ENCODE data around the gene DGKD.

Gene DGKD

DNA sequence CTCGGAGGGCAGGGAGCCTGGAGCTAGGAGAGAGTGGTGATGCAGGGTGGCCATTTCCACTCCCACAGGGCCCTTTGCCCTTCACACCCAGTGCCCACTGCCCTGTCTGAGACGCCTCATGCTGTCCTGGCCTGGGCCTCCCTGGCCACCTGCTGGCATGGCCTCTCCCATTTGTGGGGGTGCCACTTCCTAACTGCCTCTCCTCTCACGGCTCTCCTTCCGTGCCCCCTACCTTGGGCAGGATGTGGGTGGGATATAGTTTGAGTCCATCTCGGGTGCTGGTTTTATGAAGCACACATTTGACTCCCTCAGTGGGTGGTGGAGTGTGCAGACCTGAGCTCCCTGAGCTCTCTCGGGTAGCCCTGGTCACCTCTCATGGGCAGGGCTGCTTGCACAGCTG, 46.0 kb downstream of the DGKD start:
- Histone ChIP-seq H3K27me3 (no peaks in the 10 kb centered on the region), H3K4me1 (no peaks in the 10 kb centered on the region), H3K4me3 (ENCODE audit: low read depth, low read length) (no peak overlapping the region), H3K36me3 (peaks cover 10% of the 10 kb centered on the region; the same call in 1 of the 2 replicates), H3K9me3 (no peaks in the 10 kb centered on the region)
- no peak for DNase-seq
- no peak for TF ChIP-seq CTCF (IDR thresholded peaks at IDR 0.05; ENCODE audit: low read depth, low read length)

- no peaks in the 10 kb centered on the region for H3K9me3 ChIP-seq
- no peak for TF ChIP-seq CTCF (IDR thresholded peaks at IDR 0.05; ENCODE audit: low read depth, low read length)
- H3K4me1 ChIP-seq = no peaks in the 10 kb centered on the region
- H3K4me3 ChIP-seq (ENCODE audit: low read depth, low read length) = no peak overlapping the region
- H3K36me3 ChIP-seq = peaks cover 10% of the 10 kb centered on the region; the same call in 1 of the 2 replicates
- no peak for DNase-seq
- no peaks in the 10 kb centered on the region for H3K27me3 ChIP-seq
These were observed 46.7 kb downstream of the DGKD start for GRCh38 chr2:233400961-233401360.

DNA sequence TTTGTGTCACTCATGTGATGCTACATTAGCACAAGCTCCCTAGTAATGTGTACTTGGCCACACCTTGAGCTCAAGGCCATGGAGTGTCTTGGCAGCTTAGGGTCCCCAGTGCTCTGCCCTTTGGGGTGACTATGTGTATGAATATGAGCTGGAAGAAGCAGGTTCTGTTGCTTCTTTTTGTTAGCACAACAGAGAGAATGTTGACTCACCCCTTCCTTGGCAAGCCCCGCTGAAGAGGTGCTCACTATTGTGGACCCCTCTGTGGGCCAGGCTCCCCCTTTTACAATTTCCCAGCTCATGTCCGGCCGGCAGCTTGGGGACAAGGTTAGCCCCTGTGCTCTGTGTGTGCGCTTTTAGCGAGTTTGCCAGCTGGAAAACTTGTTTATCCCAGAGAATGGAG, 48.1 kb downstream of the DGKD start:
- no peak for DNase-seq
- TF ChIP-seq CTCF (IDR thresholded peaks at IDR 0.05; ENCODE audit: low read depth, low read length) = no peak
- Histone ChIP-seq H3K4me3 (ENCODE audit: low read depth, low read length) (no peak overlapping the region), H3K4me1 (no peaks in the 10 kb centered on the region), H3K36me3 (peaks cover 10% of the 10 kb centered on the region; the same call in 1 of the 2 replicates), H3K9me3 (no peaks in the 10 kb centered on the region), H3K27me3 (no peaks in the 10 kb centered on the region)

GRCh38 chr2:233402789-233403188, 48.5 kb downstream of the DGKD start:
- TF ChIP-seq CTCF (IDR thresholded peaks at IDR 0.05; ENCODE audit: low read depth, low read length) = no peak
- Histone ChIP-seq H3K36me3 (peaks cover 10% of the 10 kb centered on the region; the same call in 1 of the 2 replicates), H3K4me1 (no peaks in the 10 kb centered on the region), H3K9me3 (no peaks in the 10 kb centered on the region), H3K27me3 (no peaks in the 10 kb centered on the region), H3K4me3 (ENCODE audit: low read depth, low read length) (no peak overlapping the region)
- DNase-seq = no peak

- Histone ChIP-seq H3K27me3 (no peaks in the 10 kb centered on the region), H3K36me3 (peaks cover under 1% of the 10 kb centered on the region; the same call in 1 of the 2 replicates), H3K9me3 (no peaks in the 10 kb centered on the region), H3K4me3 (ENCODE audit: low read depth, low read length) (no peak overlapping the region), H3K4me1 (peaks cover 3% of the 10 kb centered on the region; the same call in 1 of the 2 replicates)
- peak; percentile 89 for TF ChIP-seq CTCF (IDR thresholded peaks at IDR 0.05; ENCODE audit: low read depth, low read length)
- DNase-seq = peak; percentile 50
These were observed 49.9 kb downstream of the DGKD start for GRCh38 chr2:233404222-233404621.

- H3K36me3 ChIP-seq = no peaks in the 10 kb centered on the region
- H3K9me3 ChIP-seq = no peaks in the 10 kb centered on the region; the same call in 1 of the 2 replicates
- H3K4me3 ChIP-seq (ENCODE audit: low read depth, low read length) = no peak overlapping the region
- TF ChIP-seq CTCF (IDR thresholded peaks at IDR 0.05; ENCODE audit: low read depth, low read length) = no peak
- peaks cover 11% of the 10 kb centered on the region for H3K4me1 ChIP-seq
- no peaks in the 10 kb centered on the region for H3K27me3 ChIP-seq
- DNase-seq = no peak
These were observed 52.6 kb downstream of the DGKD start for GRCh38 chr2:233406865-233407264.
